GM12865 (cell line): ENCODE data around the gene CPM.

Source experiments
- DNase-seq: peaks from one replicate; pipeline ENCODE4 v3.0.0; 2010; ENCODE audit warnings: low read depth
- H3K4me3 ChIP-seq: 2 replicates; pipeline ENCODE4 v1.5.1; 2011; ENCODE audit warnings: mild to moderate bottlenecking, low read depth, low read length, control low read depth
- CTCF ChIP-seq: IDR thresholded peaks from 2 replicates; pipeline ENCODE4 v1.5.1; 2011; ENCODE audit warnings: low read length, control low read depth, low read depth, inconsistent platforms; ENCODE audit not compliant: insufficient read depth; ENCODE audit errors: missing control alignments

CPM gene

GRCh38 chr12:68833508-68833907 is 99.5 kb downstream of the CPM start:
- H3K4me3 ChIP-seq = no peak overlapping the region
- TF ChIP-seq CTCF = no peak
- DNase-seq = no peak

- no peak overlapping the region for H3K4me3 ChIP-seq
- TF ChIP-seq CTCF = no peak
- DNase-seq = no peak
These were observed 100.5 kb downstream of the CPM start for GRCh38 chr12:68832504-68832867.

- no peak for TF ChIP-seq CTCF
- DNase-seq = no peak
- H3K4me3 ChIP-seq = no peak overlapping the region
These were observed 101.0 kb downstream of the CPM start for GRCh38 chr12:68831751-68832503.

- TF ChIP-seq CTCF = no peak
- H3K4me3 ChIP-seq = no peak overlapping the region
- DNase-seq = no peak
These were observed 101.7 kb downstream of the CPM start for GRCh38 chr12:68831272-68831671.

- H3K4me3 ChIP-seq = no peak overlapping the region
- no peak for TF ChIP-seq CTCF
These were observed 104.3 kb downstream of the CPM start for GRCh38 chr12:68828672-68829068.

GRCh38 chr12:68827895-68828671 is 104.9 kb downstream of the CPM start:
- DNase-seq = no peak
- no peak overlapping the region for H3K4me3 ChIP-seq
- no peak for TF ChIP-seq CTCF

More at GRCh38 chr12:68828672-68829068, 104.3 kb downstream of the CPM start:
- no peak for DNase-seq
